Caco-2 (cell line): ENCODE data around the gene BHMT. TPM values are rescaled to one million over a fixed set of nuclear protein-coding genes. Genes with fewer than 3 reads are reported as not detected.

Experiments
- BruUV-seq: library from RNA; stranded (reverse); fragments of 400-500 nt; replicated peaks from 2 replicates; lab custom pipeline; 2021; lab: Mats Ljungman, UMichigan
- CTCF ChIA-PET: fragments of 300-600 bp; sonication (Branson Sonifier 250); formaldehyde crosslinking; loops from one replicate; lab custom pipeline; 2022; ENCODE audit warnings: antibody characterized with exemption; lab: Charles Lee
- POLR2A ChIA-PET: fragments of 300-600 bp; sonication (Branson Sonifier 250); formaldehyde crosslinking; loops from one replicate; lab custom pipeline; 2022; ENCODE audit warnings: antibody characterized with exemption; lab: Charles Lee
- DNase-seq, 2 experiments: peaks; one replicate each; pipeline versions ENCODE4 v3.0.0 to v3.0.0-alpha.2; 2020 to 2022
- H3K27me3 ChIP-seq: replicated peaks from 2 replicates; pipeline ENCODE4 v1.6.0; 2011; ENCODE audit warnings: low read length; ENCODE audit not compliant: control insufficient read depth, insufficient read depth
- H3K36me3 ChIP-seq: 2 replicates; pipeline ENCODE4 v1.5.1; 2011; ENCODE audit warnings: low read length; ENCODE audit not compliant: control insufficient read depth, insufficient read depth
- H3K4me1 ChIP-seq: fragments of 250-450 bp; sonication (Bioruptor Pico); 2 replicates; pipeline ENCODE4 v1.5.1; 2020; ENCODE audit warnings: mild to moderate bottlenecking
- H3K4me3 ChIP-seq: 2 replicates; pipeline ENCODE4 v1.5.1; 2011; ENCODE audit warnings: low read depth, mild to moderate bottlenecking, control low read depth, low read length
- H3K9me3 ChIP-seq: fragments of 250-450 bp; sonication (Bioruptor Pico); 2 replicates; pipeline ENCODE4 v1.5.1; 2020; ENCODE audit warnings: mild to moderate bottlenecking, moderate library complexity
- H3K27ac Mint-ChIP-seq: one replicate; pipeline ENCODE4 v1.8.0; 2022; ENCODE audit warnings: mixed read lengths; ENCODE audit not compliant: unreplicated experiment
- H3K27me3 Mint-ChIP-seq: one replicate; pipeline ENCODE4 v1.8.0; 2022; ENCODE audit warnings: mixed read lengths; ENCODE audit not compliant: insufficient read depth, unreplicated experiment
- H3K36me3 Mint-ChIP-seq: one replicate; pipeline ENCODE4 v1.8.0; 2022; ENCODE audit warnings: mild to moderate bottlenecking, mixed read lengths; ENCODE audit not compliant: insufficient read depth, unreplicated experiment
- H3K4me1 Mint-ChIP-seq: one replicate; pipeline ENCODE4 v1.8.0; 2022; ENCODE audit warnings: low read depth, mixed read lengths; ENCODE audit not compliant: unreplicated experiment
- H3K4me3 Mint-ChIP-seq: one replicate; pipeline ENCODE4 v1.8.0; 2022; ENCODE audit warnings: mild to moderate bottlenecking, moderate library complexity, mixed read lengths; ENCODE audit not compliant: unreplicated experiment
- H3K9me3 Mint-ChIP-seq: one replicate; pipeline ENCODE4 v1.8.0; 2022; ENCODE audit warnings: mixed read lengths; ENCODE audit not compliant: unreplicated experiment
- intact Hi-C: fragments of 100-400 bp; cut with micrococcal nuclease; formaldehyde crosslinking; loops from one replicate; pipeline ENCODE4 v1.10.0; 2022; ENCODE audit not compliant: unreplicated experiment
- total RNA-seq: library from RNA; stranded (reverse); gene quantifications from 2 replicates; pipeline ENCODE4 v1.2.3, GENCODE V29; 2022
- TF ChIP-seq, protein P1 (sequence below), 2 experiments: fragments of 200-600 bp in 1 of 2; IDR thresholded peaks; 1 replicate in 1 of 2; 2 replicates in 1 of 2; pipeline versions ENCODE4 v1.5.1 to v1.8.0; 2011 to 2022; ENCODE audit warnings: antibody characterized with exemption in 1 of 2, control low read depth in 1 of 2, inconsistent platforms in 1 of 2, low read depth in 1 of 2, low read length in 1 of 2, mild to moderate bottlenecking in 1 of 2, moderate library complexity in 1 of 2; ENCODE audit not compliant: insufficient read depth in 1 of 2, severe bottlenecking in 1 of 2, unreplicated experiment in 1 of 2

BHMT gene
- total RNA-seq, 1 experiment from 2014 or later, result not detected

DNA sequence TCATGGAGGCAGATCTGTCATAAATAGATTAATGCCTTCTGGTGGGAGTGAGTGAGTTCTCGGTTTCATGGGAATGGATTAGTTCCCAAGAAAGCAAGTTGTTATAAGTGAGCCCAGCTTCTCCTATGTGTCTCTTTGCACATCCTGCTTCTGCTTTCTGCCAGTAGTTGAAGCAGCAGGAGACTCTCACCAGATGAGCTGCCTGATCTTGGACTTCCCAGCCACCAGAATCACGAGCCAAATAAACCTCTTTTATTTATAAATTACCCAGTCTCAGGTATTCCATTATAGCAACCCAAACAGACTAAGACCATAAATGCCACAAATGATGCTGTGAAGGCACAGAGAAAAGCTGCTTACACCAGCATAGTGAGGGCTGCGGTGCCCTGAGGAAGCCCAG lies 28.9 kb downstream of the BHMT start:
- intact Hi-C loops, result no loop called here
- POLR2A ChIA-PET, result no interaction called here
- TF ChIP-seq, protein P1, sequence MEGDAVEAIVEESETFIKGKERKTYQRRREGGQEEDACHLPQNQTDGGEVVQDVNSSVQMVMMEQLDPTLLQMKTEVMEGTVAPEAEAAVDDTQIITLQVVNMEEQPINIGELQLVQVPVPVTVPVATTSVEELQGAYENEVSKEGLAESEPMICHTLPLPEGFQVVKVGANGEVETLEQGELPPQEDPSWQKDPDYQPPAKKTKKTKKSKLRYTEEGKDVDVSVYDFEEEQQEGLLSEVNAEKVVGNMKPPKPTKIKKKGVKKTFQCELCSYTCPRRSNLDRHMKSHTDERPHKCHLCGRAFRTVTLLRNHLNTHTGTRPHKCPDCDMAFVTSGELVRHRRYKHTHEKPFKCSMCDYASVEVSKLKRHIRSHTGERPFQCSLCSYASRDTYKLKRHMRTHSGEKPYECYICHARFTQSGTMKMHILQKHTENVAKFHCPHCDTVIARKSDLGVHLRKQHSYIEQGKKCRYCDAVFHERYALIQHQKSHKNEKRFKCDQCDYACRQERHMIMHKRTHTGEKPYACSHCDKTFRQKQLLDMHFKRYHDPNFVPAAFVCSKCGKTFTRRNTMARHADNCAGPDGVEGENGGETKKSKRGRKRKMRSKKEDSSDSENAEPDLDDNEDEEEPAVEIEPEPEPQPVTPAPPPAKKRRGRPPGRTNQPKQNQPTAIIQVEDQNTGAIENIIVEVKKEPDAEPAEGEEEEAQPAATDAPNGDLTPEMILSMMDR (IDR thresholded peaks at IDR 0.05; ENCODE audit: insufficient read depth in 1 of 2, low read depth in 1 of 2, low read length in 1 of 2, severe bottlenecking in 1 of 2, unreplicated experiment in 1 of 2), result no peak
- no peak overlapping the region for H3K4me3 Mint-ChIP-seq
- Histone ChIP-seq H3K27me3 (no peaks in the 10 kb centered on the region), H3K9me3 (no peaks in the 10 kb centered on the region), H3K36me3 (no peaks in the 10 kb centered on the region), H3K4me3 (no peak overlapping the region), H3K4me1 (peaks cover 4% of the 10 kb centered on the region; the same call in 1 of the 2 replicates)
- BruUV-seq, result no TSS peak
- CTCF ChIA-PET, result no interaction called here
- H3K27me3 Mint-ChIP-seq, result peaks cover 3% of the 10 kb centered on the region
- no peak for DNase-seq
- no peak overlapping the region for H3K27ac Mint-ChIP-seq
- peaks cover 7% of the 10 kb centered on the region for H3K4me1 Mint-ChIP-seq
- H3K9me3 Mint-ChIP-seq, result no peaks in the 10 kb centered on the region
- no peaks in the 10 kb centered on the region for H3K36me3 Mint-ChIP-seq

DNA sequence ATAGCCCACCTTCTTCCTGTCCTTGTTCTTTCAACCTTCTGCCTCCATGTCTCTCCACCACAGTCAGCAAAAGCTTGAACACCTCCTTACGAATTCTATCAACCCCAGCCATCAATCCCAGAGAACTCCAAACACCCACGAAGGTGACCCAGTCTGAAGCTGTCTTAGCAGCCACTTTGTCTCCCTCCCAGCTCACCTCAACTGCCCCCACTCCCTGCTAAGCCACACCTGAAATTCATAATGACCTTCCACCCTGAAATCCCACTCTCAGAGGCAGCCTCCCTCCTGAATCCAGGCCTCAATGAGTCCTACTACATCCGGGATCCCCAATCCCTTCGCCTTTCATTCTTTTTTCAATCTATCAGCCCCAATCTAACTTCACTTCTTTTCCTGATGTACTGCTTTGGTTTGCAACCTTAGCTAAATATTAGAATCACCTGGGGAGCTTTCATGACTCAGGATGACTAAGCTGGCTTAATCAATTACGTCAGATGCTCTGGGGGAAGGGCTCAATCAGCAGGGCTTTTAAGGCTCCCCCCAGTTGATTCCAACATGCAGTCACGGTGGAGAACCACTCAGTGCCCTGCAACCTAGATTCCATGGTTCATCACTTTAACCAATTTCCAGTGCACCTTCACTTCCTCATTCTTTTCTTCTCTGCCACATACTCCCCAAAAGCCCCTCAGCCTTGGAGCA lies 32.2 kb downstream of the BHMT start:
- Mint-ChIP-seq H3K27ac (peak overlapping the region; percentile 28), H3K4me1 (peaks cover 7% of the 10 kb centered on the region)
- POLR2A ChIA-PET, result no interaction called here

DNA sequence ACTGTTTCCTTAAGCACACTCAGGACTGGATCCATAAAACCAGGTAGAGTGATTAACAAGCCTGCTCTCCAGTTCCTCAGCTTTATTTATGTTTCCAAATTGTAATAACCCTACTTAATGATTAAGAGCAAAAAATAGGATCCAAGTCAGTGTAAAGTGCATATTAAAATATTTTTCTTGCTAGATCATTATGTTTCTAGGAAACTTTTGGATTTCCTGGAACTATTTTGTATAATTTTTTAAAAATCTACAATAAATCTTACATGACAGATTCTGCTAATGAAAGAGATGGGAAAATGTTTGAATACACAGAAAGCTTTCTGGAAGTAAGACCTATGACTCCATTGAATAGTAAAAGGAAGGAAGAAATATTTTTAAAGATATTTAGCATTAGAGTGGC lies 35.5 kb downstream of the BHMT start:
- ChIA-PET POLR2A (no interaction called here), CTCF (interaction anchor here (1.6 kb wide), 1 partner anchor 14 kb away, joined by 10 read pairs; no protein-coding TSS in a partner anchor)
- intact Hi-C loops, result no loop called here
- no TSS peak for BruUV-seq
- TF ChIP-seq, protein P1 (IDR thresholded peaks at IDR 0.05; ENCODE audit: insufficient read depth in 1 of 2, low read depth in 1 of 2, low read length in 1 of 2, severe bottlenecking in 1 of 2, unreplicated experiment in 1 of 2), result no peak
- H3K36me3 Mint-ChIP-seq, result no peaks in the 10 kb centered on the region
- no peak overlapping the region for H3K27ac Mint-ChIP-seq
- H3K4me3 ChIP-seq, result no peak overlapping the region
- H3K36me3 ChIP-seq, result no peaks in the 10 kb centered on the region
- peaks cover 7% of the 10 kb centered on the region for H3K4me1 Mint-ChIP-seq
- no peaks in the 10 kb centered on the region for H3K9me3 ChIP-seq
- no peaks in the 10 kb centered on the region for H3K9me3 Mint-ChIP-seq
- H3K27me3 Mint-ChIP-seq, result no peaks in the 10 kb centered on the region
- no peaks in the 10 kb centered on the region for H3K27me3 ChIP-seq
- no peak for DNase-seq
- H3K4me1 ChIP-seq, result peaks cover 4% of the 10 kb centered on the region; the same call in 1 of the 2 replicates
- no peak overlapping the region for H3K4me3 Mint-ChIP-seq

More for the DNA sequence above, 32.2 kb downstream of the BHMT start:
- BruUV-seq, result no TSS peak
- Histone ChIP-seq H3K36me3 (no peaks in the 10 kb centered on the region), H3K9me3 (no peaks in the 10 kb centered on the region), H3K4me1 (peaks cover 4% of the 10 kb centered on the region; the same call in 1 of the 2 replicates), H3K27me3 (no peaks in the 10 kb centered on the region), H3K4me3 (no peak overlapping the region)
- Mint-ChIP-seq H3K27me3 (peaks cover 3% of the 10 kb centered on the region), H3K9me3 (no peaks in the 10 kb centered on the region), H3K4me3 (no peak overlapping the region), H3K36me3 (no peaks in the 10 kb centered on the region)
- DNase-seq, result no peak
- intact Hi-C loops, result no loop called here
- TF ChIP-seq, protein P1 (IDR thresholded peaks at IDR 0.05; ENCODE audit: insufficient read depth in 1 of 2, low read depth in 1 of 2, low read length in 1 of 2, severe bottlenecking in 1 of 2, unreplicated experiment in 1 of 2), result no peak
- CTCF ChIA-PET, result interaction anchor here (0.6 kb wide), 1 partner anchor 11 kb away, joined by 3 read pairs; no protein-coding TSS in a partner anchor
